Stimulated activated CD4-positive, alpha-beta T cell treated with anti-CD3 and anti-CD28 coated beads, TNF-alpha, amount 100 ng/mL, for 24 hours (primary cell): ENCODE measurements around the gene ERAL1.
"Not testable (repeated sequence)": the region's sequence is repeated elsewhere in the genome, so short reads cannot be mapped to it uniquely, and the experiment has no call there.

Experiments
- DNase-seq, 3 experiments: peaks; one replicate each; pipeline ENCODE4 v3.0.0-alpha.2; 2020; ENCODE audit warnings: low read depth in 3 of 3

The ERAL1 gene

GRCh38 chr17:28899212-28899815 lies 44.5 kb downstream of the ERAL1 start:
- DNase-seq = no peak

DNA sequence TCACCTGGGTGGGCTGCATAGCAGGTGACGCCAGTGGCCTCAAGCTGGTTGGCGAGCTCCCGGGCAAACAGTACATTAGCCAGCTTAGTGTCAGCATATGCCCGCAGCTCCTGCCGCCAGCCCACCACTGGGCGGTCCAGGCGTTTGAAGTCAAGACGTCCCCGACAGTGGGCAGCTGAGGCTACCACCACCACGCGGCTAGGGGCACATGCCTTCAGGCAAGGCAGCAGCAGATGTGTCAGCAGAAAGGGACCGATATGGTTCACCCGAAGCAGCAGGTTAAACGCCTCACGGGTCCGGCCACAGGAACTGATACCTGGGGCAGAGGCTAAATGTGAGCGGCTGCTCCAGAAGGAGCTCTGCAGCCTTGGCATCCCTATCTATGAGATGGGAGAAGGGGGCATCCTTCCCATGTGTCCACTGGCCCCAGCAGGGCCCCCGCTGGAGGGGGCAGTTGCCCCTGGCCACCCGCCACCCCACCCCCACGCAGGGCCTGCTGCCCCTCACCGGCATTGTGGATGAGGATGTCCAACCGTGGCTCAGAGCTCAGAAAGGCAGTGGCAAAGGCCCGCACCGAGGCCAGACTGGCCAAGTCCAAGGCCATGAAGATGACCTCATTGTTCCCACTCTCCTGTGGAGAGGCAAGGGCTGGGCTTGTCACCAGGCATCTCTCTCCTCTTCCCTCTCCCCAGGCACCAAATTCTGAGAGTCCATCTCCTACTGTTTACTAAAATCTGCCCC lies 46.3 kb downstream of the ERAL1 start:
- no peak for DNase-seq

DNA sequence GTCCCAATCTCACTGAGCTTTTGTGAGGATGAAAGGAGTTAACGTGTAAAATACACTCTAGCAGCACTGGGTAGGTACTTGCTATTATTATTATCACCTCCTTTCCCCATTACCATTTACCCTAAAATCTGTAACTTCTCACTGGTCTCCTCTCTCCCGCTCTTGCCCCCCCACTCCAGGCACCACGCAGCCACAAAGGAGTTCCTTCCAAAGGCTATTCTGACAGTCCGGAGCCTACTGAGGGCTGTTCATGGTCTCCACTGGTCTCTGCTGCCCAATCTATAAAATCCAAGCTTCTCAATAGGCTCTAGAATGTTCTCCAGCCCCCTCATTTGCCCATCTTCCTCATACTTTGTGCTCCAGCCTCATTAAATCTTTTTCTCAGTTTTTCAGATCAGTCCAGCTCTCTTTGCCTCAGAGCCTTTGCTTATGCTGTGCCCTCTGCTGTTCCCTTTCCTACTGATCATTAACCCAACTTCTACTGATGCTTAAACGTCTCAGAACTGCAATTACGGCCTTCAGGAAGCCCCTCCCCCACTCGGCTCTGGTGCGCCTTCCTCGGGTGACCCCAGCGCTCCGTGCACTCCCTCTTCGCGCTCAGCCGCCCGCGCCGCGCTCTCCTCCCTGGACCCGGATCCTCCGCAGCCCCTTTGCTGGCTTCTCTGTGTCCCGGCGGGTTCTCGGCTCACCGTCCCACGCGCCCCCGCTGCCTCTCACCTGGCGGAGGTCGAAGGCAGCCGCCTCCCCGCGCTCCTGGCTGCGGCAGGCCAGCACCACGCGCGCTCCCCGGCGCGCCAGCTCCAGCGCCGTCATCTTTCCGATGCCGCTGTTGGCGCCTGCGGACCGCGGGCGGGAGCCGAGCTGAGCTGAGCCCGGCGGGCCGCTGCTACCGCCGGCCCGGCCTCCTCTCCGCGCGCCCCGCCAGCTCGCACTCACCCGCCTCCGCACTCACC lies 47.3 kb downstream of the ERAL1 start:
- DNase-seq = peak in 1 of 3 experiments; percentile 57

GRCh38 chr17:28902819-28903545 lies 48.2 kb downstream of the ERAL1 start, which contains the start of gene DHRS13:
TSS of gene DHRS13 (minus strand) at chr17:28903079. CDS start at chr17:28902944, 135 bp downstream.
- peak; percentile 84 to 92 (median 85) for DNase-seq

DNA sequence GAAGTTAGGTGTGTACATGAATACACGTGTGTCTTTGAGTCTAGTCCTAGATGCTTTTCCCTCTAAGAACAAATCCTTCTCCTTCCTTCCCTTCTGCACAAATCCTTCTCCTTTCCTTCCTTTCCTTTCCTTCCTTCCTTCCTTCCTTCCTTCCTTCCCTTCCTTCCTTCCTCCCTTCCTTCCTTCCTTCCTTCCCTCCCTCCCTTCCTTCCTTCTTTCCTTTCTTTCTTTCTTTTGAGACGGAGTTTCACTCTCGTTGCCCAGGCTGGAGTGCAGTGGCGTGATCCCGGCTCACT lies 48.7 kb downstream of the ERAL1 start:
- not testable (repeated sequence) for DNase-seq

- no peak for DNase-seq
Measured at GRCh38 chr17:28904800-28905199, 50.0 kb downstream of the ERAL1 start.

- no peak for DNase-seq
Measured at GRCh38 chr17:28906276-28906675, 51.5 kb downstream of the ERAL1 start.

- DNase-seq = no peak
Measured at GRCh38 chr17:28906706-28907438, 52.1 kb downstream of the ERAL1 start.

DNA sequence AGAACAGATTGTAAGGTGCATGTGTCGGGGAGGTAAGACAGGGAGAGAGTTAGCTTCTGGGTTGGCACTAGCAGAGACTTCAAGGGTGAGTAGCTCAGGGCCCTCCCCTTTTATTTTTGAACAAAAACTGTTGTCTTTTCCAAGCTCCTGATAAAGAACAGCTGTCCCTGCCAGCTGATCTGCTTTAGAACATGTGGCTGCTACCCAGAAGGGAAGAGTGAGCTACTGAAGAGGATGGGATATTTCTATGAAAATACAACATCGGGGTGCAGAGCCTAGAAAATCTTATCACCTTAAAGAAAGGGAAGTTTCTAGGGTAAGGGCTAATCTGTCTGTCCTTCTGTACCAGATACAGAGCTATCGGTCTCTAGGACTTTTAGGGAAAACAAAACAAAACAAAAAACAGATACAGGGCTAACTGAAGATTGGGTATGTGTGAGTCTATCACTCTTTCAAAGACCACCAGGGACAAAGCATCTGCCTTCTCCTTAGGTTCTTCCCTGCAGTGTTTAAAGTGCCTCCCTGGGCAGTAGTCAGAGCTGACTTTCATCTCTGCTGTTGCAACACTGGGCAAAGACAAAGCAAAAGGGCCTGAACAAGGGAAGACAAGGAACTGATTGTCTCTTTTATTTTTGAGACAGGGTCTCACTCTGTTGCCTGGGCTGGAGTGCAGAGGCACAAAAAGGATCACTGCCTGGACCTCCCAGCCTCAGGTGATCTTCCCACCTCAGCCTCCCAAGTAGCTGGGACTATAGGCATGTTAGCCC lies 53.1 kb downstream of the ERAL1 start:
- DNase-seq = no peak

GRCh38 chr17:28908640-28909167 lies 53.9 kb downstream of the ERAL1 start:
- no peak for DNase-seq

DNA sequence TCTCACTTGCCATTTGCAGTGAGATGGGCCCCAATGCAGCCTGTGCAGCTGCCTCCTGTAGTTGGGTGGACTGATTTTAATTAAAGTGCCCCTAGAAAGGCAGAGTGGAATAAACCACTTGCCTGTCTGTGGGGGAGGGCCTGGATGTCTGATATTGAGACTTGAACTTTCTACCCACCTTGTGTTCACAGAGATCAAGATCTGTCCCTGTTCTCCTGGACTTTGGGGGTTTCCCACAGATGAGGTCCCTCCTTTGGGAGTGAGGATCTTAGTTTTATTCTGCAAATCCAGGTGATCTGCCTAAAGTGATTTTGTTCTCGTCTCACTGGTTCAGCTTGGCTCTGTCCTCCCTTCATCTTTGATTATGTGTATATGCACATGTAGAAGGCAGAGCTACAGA lies 55.7 kb downstream of the ERAL1 start:
- no peak for DNase-seq
